ENCODE measurements around the gene SLC12A2. TPM values are rescaled to one million over a fixed set of nuclear protein-coding genes. Genes with fewer than 3 reads are reported as not detected.

Gene SLC12A2
- 10 to 100 TPM; 15.3 to 16.4 TPM for total RNA-seq

- Mint-ChIP-seq H3K27ac (peak within 1 kb of the TSS; percentile 97), H3K9me3 (no peaks in the 10 kb centered on the region), H3K4me1 (peaks cover 61% of the 10 kb centered on the region), H3K4me3 (peak within 1 kb of the TSS; percentile 94), H3K27me3 (no peaks in the 10 kb centered on the region), H3K36me3 (ENCODE audit: low read depth) (peaks cover 22% of the 10 kb centered on the region)
- ChIA-PET POLR2A (interaction anchor here (1.1 kb wide), 1 partner anchor 11 kb away, joined by 3 read pairs; no protein-coding TSS in a partner anchor), CTCF (no interaction called here)
- DNase-seq: peak; percentile 92
These were observed at the start of gene SLC12A2 for GRCh38 chr5:128083033-128083810. SLC12A2 (plus strand) TSS chr5:128083766; CDS start chr5:128083955, 189 bp downstream.

- POLR2A ChIA-PET: no interaction called here
- H3K27ac Mint-ChIP-seq: no peak overlapping the region
- H3K36me3 Mint-ChIP-seq (ENCODE audit: low read depth): peaks cover 14% of the 10 kb centered on the region
- no peaks in the 10 kb centered on the region for H3K4me1 Mint-ChIP-seq
- DNase-seq: no peak
- no peaks in the 10 kb centered on the region for H3K27me3 Mint-ChIP-seq
- no peak overlapping the region for H3K4me3 Mint-ChIP-seq
- CTCF ChIA-PET: interaction anchor here (1.0 kb wide), 1 partner anchor 9 kb away, joined by 3 read pairs; no protein-coding TSS in a partner anchor
- peaks cover 8% of the 10 kb centered on the region for H3K9me3 Mint-ChIP-seq
These were observed 47.9 kb upstream of the SLC12A2 start for GRCh38 chr5:128035689-128036088.

GRCh38 chr5:128036950-128037349, 46.6 kb upstream of the SLC12A2 start:
- Mint-ChIP-seq H3K9me3 (peaks cover 4% of the 10 kb centered on the region), H3K4me3 (no peak overlapping the region), H3K4me1 (no peaks in the 10 kb centered on the region), H3K27ac (no peak overlapping the region), H3K27me3 (no peaks in the 10 kb centered on the region), H3K36me3 (ENCODE audit: low read depth) (peaks cover 9% of the 10 kb centered on the region)
- ChIA-PET POLR2A (no interaction called here), CTCF (interaction anchor here (0.6 kb wide), 1 partner anchor 30 kb away, joined by 3 read pairs; no protein-coding TSS in a partner anchor)
- no peak for DNase-seq

- POLR2A ChIA-PET: no interaction called here
- no peak for DNase-seq
- Mint-ChIP-seq H3K4me3 (no peak overlapping the region), H3K4me1 (no peaks in the 10 kb centered on the region), H3K9me3 (peaks cover 4% of the 10 kb centered on the region), H3K36me3 (ENCODE audit: low read depth) (peaks cover 6% of the 10 kb centered on the region), H3K27ac (no peak overlapping the region), H3K27me3 (no peaks in the 10 kb centered on the region)
- CTCF ChIA-PET: interaction anchor here (1.3 kb wide), 1 partner anchor 24 kb away, joined by 3 read pairs; no protein-coding TSS in a partner anchor
These were observed 44.9 kb upstream of the SLC12A2 start for GRCh38 chr5:128038643-128039042.

- peaks cover 5% of the 10 kb centered on the region for H3K36me3 Mint-ChIP-seq (ENCODE audit: low read depth)
- ChIA-PET CTCF (no interaction called here), POLR2A (no interaction called here)
- DNase-seq: no peak
- no peaks in the 10 kb centered on the region for H3K27me3 Mint-ChIP-seq
- no peak overlapping the region for H3K4me3 Mint-ChIP-seq
- no peak overlapping the region for H3K27ac Mint-ChIP-seq
- no peaks in the 10 kb centered on the region for H3K4me1 Mint-ChIP-seq
- peaks cover 4% of the 10 kb centered on the region for H3K9me3 Mint-ChIP-seq
These were observed 42.6 kb upstream of the SLC12A2 start for GRCh38 chr5:128040927-128041326.

DNA sequence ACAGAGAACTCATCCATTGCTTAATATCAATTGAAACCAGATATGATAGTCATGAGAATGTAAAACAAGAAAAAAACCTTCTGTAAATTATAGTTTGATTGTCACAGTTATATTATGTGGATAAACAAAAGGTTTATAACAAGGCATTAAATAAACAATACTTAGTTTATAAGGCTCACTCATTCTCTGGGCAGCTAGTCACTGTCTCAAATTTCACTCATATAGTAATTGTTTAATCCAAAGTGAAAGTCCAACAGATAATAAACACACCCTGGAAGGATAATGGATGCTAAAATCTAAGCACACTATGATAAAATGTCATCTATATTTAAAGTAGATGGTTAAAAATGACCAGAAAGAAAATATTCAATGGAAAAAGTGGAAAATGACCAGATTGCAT, 30.8 kb upstream of the SLC12A2 start:
- Mint-ChIP-seq H3K4me1 (no peaks in the 10 kb centered on the region), H3K36me3 (ENCODE audit: low read depth) (peaks cover 35% of the 10 kb centered on the region), H3K27ac (no peak overlapping the region), H3K27me3 (no peaks in the 10 kb centered on the region), H3K4me3 (no peak overlapping the region), H3K9me3 (peaks cover 7% of the 10 kb centered on the region)
- DNase-seq: no peak
- ChIA-PET CTCF (no interaction called here), POLR2A (no interaction called here)

GRCh38 chr5:128053291-128053954, 30.1 kb upstream of the SLC12A2 start:
- no peak for DNase-seq
- ChIA-PET CTCF (no interaction called here), POLR2A (no interaction called here)
- Mint-ChIP-seq H3K9me3 (peaks cover 7% of the 10 kb centered on the region), H3K36me3 (ENCODE audit: low read depth) (peaks cover 33% of the 10 kb centered on the region), H3K4me3 (no peak overlapping the region), H3K27ac (no peak overlapping the region), H3K4me1 (no peaks in the 10 kb centered on the region), H3K27me3 (no peaks in the 10 kb centered on the region)

GRCh38 chr5:128060644-128061385, 22.8 kb upstream of the SLC12A2 start:
- Mint-ChIP-seq H3K9me3 (no peaks in the 10 kb centered on the region), H3K4me3 (no peak overlapping the region), H3K27me3 (no peaks in the 10 kb centered on the region), H3K27ac (no peak overlapping the region), H3K36me3 (ENCODE audit: low read depth) (peaks cover 12% of the 10 kb centered on the region), H3K4me1 (no peaks in the 10 kb centered on the region)
- ChIA-PET POLR2A (no interaction called here), CTCF (no interaction called here)
- no peak for DNase-seq

GRCh38 chr5:128062172-128062746, 21.3 kb upstream of the SLC12A2 start:
- H3K4me1 Mint-ChIP-seq: no peaks in the 10 kb centered on the region
- DNase-seq: no peak
- H3K36me3 Mint-ChIP-seq (ENCODE audit: low read depth): peaks cover 9% of the 10 kb centered on the region
- no peak overlapping the region for H3K27ac Mint-ChIP-seq
- no peaks in the 10 kb centered on the region for H3K27me3 Mint-ChIP-seq
- ChIA-PET POLR2A (no interaction called here), CTCF (interaction anchor here (1.3 kb wide), 1 partner anchor 24 kb away, joined by 3 read pairs; no protein-coding TSS in a partner anchor)
- no peaks in the 10 kb centered on the region for H3K9me3 Mint-ChIP-seq
- no peak overlapping the region for H3K4me3 Mint-ChIP-seq

DNA sequence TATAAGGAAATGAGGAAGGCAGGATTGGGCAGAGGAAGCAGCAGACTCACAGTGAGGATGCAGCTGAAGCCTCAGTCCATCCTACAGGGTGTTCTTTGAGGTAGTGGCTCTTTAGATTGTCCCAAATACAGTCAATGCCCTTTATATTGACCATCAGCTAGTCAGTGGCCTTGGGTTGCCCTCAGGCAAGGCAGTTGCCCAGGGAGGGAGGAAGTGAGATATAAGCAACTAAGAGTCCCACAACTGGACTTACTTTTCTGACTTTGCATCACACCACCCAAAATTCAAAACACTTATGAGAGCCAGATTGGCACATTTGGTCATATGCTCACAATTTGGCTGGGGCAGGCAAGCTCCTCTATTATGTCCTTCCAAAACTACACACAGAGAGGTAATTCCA, 9.4 kb upstream of the SLC12A2 start:
- Mint-ChIP-seq H3K4me1 (peaks cover 14% of the 10 kb centered on the region), H3K36me3 (ENCODE audit: low read depth) (peaks cover 14% of the 10 kb centered on the region), H3K4me3 (no peak overlapping the region), H3K27ac (no peak overlapping the region), H3K9me3 (no peaks in the 10 kb centered on the region), H3K27me3 (no peaks in the 10 kb centered on the region)
- DNase-seq: no peak
- CTCF ChIA-PET: no interaction called here
- POLR2A ChIA-PET: no interaction called here

DNA sequence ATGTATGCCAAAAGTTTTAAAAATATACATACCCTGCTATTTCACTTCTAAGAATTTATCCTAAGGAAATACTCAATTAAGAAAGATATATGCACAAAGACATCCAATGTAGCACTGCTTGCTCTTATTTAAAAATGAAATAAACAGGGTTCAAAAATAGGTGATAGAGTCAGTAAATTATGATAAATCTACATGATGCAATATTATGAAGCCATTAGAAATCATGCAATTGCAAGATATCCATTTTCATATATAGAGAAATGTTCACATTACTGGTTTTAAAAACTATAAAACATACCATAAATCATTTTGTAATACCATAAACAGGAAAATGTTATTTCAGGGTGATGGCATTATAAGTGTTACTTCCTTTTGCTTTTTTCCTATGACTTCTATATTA, 8.6 kb upstream of the SLC12A2 start:
- peaks cover 17% of the 10 kb centered on the region for H3K4me1 Mint-ChIP-seq
- no peak overlapping the region for H3K27ac Mint-ChIP-seq
- H3K36me3 Mint-ChIP-seq (ENCODE audit: low read depth): peaks cover 16% of the 10 kb centered on the region
- H3K4me3 Mint-ChIP-seq: no peak overlapping the region
- H3K27me3 Mint-ChIP-seq: no peaks in the 10 kb centered on the region
- ChIA-PET CTCF (no interaction called here), POLR2A (interaction anchor here (0.6 kb wide), 1 partner anchor 1089 kb away, joined by 4 read pairs; no protein-coding TSS in a partner anchor)
- no peaks in the 10 kb centered on the region for H3K9me3 Mint-ChIP-seq
- DNase-seq: no peak

- Mint-ChIP-seq H3K4me3 (no peak overlapping the region), H3K9me3 (no peaks in the 10 kb centered on the region), H3K4me1 (peaks cover 41% of the 10 kb centered on the region), H3K27ac (no peak overlapping the region), H3K27me3 (no peaks in the 10 kb centered on the region), H3K36me3 (ENCODE audit: low read depth) (peaks cover 27% of the 10 kb centered on the region)
- DNase-seq: no peak
- POLR2A ChIA-PET: no interaction called here
- CTCF ChIA-PET: interaction anchor here (1.2 to 1.4 kb wide), 2 partner anchors 9 to 15 kb away, joined by 4 to 6 read pairs; no protein-coding TSS in a partner anchor
These were observed 6.0 kb upstream of the SLC12A2 start for GRCh38 chr5:128077526-128077925.

Data from activated CD4-positive, alpha-beta T cell treated with anti-CD3 and anti-CD28 coated beads, Interleukin-2, amount 10 ng/mL, durations not matched to agents 7 days and 5 days (primary cell).